ENCODE results near the gene ITGAD.

Gene ITGAD

DNA sequence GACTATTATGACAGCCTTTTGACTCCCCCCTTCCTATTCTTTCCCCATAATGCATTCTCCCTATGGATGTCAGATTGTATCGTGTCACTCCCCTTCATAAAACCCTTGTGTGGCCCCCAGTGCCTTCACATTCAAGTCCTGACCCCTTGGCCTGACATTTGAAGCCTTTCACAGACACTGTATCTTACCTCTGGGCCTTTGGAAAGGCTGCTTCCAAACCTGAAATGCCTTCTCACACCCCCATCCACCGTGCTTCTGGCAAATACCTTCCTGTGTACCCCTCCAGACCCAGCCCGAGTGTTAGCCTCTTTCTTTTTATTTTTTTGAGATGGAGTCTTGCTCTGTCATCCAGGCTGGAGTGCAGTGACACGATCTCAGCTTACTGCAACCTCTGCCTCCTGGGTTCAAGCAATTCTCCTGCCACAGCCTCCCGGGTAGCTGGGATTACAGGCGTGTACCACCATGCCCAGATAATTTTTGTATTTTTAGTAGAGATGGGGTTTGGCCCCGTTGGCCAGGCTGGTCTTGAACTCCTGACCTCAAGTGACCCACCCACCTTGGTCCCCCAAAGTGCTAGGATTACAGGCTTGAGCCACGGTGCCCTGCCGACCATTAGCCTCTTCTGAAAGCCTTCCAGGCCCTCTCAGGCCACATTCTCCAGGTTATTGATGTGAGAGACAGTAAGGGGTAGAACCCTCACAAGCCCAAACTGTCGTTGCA is 68.2 kb downstream of the ITGAD start:
- no peak for DNase-seq

GRCh38 chr16:31461921-31462804 is 69.0 kb downstream of the ITGAD start:
- DNase-seq, result no peak

GRCh38 chr16:31464348-31464769 is 71.2 kb downstream of the ITGAD start:
- DNase-seq, result no peak

DNA sequence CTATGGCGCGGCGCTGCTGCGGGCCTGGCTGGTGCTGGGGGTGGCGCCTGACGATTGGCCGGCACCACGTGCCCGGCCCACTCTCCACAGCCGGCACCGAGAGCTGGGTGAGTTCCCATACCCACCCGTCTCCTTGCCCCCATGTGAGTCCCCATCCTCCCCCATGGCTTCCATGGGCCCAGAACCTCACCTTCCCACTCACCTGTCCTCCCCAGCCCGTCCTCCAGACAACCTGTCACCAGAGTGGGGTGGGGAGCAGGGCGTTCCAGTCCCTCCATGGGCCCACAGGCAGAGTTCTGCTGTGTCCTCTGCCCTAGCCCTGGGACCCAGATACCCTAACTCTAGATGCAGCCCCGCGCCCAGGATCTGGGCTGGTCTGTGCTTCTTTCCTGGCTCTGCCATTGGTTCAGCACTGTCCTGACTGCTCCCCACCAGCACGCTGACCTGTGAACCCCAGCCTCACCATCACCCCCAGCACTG is 71.7 kb downstream of the ITGAD start:
- DNase-seq, result no peak

DNA sequence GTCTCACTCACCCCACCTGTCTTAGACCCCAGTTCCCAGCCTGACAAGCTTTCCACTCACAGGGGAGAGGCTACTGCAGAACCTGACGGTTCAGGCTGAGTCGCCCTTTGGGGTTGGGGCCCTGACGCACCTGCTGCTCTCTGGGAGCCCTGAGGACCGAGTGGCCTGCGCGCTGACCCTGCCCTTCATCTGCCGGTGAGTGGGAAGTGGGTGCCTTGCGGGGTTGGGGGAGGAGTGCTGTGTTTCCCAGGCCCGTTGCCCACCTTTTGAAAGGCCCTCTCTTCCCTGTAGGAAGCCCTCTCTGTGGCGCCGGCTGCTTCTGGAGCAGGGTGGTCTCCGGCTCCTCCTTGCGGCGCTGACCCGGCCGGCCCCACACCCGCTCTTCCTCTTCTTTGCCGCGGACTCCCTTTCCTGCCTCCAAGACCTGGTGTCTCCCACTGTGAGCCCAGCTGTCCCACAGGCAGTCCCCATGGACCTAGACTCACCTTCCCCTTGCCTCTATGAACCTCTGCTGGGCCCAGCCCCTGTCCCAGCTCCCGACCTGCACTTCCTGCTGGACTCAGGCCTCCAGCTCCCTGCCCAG is 72.7 kb downstream of the ITGAD start:
- DNase-seq, result no peak

GRCh38 chr16:31466381-31466841 is 73.3 kb downstream of the ITGAD start:
- no peak for DNase-seq

- DNase-seq, result no peak
Observed at GRCh38 chr16:31467151-31467773, 74.1 kb downstream of the ITGAD start.

DNA sequence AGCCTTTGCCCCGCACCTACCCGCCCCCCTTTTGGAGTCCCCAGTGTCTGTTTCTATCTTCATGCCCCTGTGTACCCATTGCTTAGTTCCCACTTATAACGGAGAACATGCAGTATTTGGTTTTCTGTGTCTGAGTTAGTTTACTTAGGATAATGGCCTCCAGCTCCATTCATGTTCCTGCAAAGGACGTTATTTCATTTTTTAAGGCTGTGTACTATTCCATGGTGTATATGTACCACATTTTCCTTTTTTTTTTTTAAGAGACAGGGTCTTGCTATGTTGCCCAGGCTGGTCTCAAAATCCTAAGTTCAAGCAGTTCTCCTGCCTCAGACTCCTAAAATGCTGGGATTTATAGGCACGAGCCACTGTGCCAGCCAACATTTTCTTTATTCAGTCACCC is 74.7 kb downstream of the ITGAD start:
- no peak for DNase-seq

DNA sequence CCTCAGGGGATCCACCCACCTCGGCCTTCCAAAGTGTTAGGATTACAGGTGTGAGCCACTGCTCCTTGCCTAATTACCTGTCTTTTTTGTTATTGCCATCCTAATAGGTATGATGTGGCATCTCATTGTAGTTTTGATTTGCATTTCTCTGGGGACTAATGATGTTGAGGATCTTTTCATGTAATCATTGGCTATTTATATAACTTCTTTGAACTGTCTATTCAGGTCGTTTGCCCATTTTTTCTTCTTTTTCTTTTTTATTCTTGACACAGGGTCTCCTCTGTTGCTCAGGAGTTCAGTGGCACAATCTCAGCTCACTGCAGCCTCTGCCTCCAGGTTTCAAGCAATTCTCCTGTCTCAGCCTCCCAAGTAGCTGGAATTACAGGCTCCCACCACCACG is 77.5 kb downstream of the ITGAD start:
- no peak for DNase-seq

DNA sequence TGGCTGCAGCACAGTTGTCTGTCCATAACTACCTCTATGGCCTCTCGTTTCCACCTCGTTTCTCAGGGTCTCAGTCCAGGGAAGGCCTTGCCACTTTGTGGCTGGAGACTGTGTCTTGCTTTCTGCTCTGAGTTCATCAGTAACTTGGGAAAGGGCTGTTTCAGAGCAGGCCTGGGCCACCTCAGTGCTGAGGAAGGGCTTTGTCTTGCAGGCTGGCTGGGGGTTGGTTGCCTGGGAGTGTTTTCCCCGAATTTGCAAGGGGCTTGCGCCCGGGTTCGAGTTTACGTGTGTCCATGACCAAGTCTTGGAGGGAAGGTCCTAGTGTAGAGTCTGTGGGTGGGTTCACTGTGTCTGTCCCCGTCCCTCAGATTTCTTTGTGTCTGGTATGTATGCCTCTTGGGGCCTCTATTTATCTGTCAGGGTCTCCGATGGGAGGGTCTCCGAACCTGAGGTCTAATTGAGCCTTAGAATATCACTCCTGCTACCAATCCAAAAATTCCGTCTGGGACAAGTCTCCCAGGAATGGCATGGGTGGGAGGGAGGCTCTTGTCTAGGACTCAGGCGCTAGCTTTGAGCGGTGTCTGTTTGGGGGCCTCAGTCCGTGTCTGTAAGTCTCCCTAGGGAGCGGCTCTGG is 78.2 kb downstream of the ITGAD start:
- no peak for DNase-seq

DNA sequence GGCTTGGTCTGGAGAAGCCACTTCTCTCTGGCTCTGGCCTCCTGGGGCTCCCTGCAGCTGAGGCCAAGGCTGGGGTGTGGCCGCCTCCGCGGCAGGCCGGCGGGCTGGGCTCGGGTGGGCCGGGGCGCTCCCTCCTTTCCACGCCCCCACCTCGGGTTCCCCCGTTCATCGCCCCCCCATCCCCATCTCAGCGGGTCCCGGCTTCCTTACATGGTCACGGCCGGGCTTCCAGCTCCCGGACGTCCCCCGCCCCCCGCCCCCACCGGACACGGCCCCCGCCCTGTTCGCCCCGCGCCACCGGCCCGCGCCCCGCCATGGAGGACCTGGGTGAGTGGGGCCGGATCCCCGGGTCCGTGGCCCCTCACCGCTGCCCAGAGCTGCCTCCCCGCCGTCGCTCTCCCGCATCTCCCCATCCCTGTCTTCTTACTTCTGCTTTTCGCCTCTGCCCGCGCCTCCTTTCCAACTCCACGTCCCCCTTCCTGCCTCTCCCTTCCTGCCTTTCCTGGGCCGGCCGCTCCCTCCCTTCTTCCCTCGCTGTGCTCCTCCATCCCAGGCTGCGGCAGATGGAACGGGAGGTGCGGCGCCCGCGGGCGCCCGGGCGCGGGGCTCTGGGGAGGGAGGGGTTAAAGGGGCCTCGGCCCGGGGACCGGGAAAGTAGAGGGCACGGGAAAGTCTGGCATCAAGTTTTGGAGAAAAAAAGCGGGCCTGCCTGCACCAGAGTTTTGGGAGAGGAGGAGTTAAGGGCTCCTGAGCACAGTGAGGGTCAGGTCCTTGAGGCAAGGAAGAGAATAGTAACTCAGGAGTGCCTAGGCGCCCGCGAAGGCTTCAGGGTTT is 79.0 kb downstream of the ITGAD start, which contains the start of gene TGFB1I1:
Gene TGFB1I1 (plus strand): TSS at position 278 of the 834 bp plus-strand sequence. CDS start 37 bp downstream, at position 315.
- no peak for DNase-seq

DNA sequence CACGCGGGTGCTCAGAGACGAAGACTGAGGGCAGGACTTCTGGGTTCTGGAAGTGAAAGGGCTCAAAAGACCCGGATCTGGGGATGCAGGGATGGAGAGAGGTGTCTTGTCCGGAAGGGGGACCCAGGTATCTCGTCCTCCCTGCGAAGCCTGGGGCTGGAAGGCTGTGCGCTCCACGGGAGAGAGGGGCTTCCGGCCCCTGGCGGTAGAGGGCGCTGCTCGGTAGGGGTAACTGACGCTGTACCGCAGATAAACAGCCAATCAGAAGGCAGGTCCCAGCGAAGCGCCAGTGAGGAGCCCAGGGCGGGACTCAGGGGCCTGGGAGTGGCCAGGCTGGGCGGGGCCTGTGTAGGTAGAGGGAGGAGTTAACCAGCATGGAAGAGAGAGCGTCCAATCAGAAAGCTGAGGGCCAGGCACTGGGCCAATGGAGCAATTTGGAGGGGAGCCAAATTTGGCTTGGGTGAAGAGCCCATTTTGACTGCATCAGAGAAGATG is 79.6 kb downstream of the ITGAD start:
- peak; percentile 89 to 92 for DNase-seq

DNA sequence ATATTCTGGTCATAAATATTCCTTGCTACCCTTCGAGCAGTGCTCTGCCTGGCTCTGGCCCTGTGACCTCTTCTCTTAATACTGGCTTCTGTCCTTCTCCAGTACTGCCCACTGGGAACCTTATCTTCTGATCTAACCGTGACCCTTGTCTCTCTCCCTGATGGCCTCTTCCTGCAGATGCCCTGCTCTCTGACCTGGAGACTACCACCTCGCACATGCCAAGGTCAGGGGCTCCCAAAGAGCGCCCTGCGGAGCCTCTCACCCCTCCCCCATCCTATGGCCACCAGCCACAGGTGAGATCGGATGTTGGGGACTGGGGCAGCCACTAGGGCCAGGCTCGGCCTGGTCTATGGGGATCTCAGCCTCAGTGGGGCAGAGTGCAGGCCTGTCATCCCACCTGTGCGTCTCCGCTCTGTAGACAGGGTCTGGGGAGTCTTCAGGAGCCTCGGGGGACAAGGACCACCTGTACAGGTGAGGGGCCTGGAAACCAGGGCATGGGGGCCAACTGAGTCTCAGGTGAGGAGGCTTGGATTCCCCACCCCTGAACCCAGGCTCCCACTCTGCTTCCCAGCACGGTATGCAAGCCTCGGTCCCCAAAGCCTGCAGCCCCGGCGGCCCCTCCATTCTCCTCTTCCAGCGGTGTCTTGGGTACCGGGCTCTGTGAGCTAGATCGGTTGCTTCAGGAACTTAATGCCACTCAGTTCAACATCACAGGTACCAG is 80.3 kb downstream of the ITGAD start:
- no peak for DNase-seq

DNA sequence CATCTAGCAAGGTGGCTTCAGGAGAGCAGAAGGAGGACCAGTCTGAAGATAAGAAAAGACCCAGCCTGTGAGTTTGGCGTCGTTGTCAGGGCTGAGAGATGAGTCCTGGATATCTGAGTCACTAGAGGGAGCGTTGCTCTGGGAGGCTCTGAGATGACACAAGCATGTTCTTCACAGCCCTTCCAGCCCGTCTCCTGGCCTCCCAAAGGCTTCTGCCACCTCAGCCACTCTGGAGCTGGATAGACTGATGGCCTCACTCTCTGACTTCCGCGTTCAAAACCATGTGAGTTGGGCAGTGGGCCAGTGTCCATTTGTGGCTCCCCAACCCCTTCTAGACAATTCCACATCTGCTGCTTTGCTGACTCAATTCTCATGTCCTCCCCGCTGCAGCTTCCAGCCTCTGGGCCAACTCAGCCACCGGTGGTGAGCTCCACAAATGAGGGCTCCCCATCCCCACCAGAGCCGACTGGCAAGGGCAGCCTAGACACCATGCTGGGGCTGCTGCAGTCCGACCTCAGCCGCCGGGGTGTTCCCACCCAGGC is 81.1 kb downstream of the ITGAD start:
- DNase-seq, result no peak

DNA sequence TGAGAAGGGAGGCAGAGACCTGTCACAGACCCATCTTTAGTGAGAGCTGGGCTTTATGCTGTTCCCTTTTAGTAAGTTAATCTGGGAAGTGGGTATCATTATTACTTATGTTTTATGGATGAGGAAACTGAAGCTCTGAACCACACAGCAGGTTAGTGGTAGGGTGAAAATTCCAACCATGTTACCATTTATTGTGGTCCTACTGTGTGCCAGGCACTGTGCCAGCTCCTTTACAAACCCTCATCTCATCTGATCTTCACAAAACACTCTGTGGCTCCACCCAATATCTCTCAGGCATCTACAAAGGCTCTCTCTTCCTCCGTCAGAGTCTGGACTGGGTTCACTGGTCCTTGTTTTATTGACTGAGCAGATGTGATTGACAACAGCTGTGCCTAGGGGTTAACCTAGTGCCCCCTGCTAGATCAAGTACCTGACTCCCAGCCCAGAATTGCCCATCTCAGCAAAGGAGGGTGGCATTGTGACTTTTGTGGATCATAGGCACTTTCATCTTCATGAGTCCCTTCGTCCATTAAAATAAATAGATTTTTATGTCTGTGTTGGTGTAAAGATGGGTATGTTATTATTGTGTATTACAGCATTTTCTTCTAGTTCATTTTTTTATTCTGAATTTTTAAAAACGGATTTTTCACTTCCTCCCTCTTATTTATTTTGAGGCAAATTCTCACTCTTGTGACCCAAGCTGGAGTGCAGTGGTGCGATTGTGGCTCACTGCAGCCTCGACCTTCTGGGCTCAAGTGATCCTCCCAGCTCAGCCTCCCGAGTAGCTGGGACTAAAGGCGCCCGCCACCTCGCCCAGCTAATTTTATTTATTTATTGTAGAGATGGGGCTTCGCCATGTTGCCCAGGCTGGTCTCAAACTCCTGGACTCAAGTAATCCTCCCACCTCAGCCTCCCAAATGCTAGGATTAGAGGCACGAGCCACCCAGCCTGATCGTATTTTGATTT is 81.9 kb downstream of the ITGAD start:
- no peak for DNase-seq

DNA sequence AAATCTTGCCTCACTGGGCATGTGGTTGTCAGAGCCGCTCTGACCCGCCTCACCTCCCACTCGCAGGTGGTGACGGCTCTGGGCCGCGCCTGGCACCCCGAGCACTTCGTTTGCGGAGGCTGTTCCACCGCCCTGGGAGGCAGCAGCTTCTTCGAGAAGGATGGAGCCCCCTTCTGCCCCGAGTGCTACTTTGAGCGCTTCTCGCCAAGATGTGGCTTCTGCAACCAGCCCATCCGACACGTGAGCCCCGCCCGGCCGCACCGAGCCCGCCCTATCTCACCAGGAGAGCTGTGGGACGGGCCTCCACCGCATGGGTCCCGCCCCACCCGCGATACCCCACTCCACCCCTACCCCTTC is 82.8 kb downstream of the ITGAD start:
- DNase-seq, result no peak
